HG03442 (cell line): ENCODE measurements around the gene ASB10.

Experiments used
- ATAC-seq: cut with Tn5 transposase; IDR thresholded peaks from one replicate; pipeline ENCODE4 v1.9.1; 2021; ENCODE audit warnings: mild to moderate bottlenecking, moderate library complexity; ENCODE audit not compliant: unreplicated experiment

ASB10 gene

DNA sequence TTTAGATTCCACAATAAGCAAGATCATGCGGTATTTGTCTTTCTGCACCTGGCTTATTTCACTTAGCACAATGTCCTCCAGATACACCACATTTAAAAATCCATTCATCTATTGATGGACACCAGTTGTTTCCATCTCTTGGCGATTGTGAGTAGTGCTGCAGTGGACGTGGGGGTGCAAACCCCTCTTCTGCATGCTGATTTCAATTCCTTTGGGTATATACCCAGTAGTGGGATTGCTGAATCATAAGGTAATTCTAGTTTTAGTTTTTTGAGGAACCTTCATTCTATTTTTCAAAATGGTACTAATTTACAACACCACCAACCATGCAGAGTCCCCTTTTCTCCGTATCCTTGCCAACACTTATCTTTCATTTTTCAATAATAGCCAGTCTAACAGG, 2.0 kb upstream of the ASB10 start:
- no peak for ATAC-seq

DNA sequence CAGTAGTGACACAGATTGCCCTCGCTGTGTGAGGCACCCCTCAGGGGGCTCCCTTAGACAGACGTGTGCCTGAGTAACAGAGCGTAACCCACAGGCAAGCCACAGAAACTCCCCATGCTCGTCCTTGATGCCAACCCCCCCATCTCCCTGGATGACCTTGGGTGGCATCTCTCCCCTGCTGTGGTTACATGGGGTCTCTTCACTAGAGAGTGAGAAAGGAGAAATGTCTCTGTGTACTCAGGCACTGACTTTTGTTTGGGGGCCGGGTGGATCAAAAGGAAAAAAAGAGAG, 1.1 kb upstream of the ASB10 start:
- no peak for ATAC-seq

DNA sequence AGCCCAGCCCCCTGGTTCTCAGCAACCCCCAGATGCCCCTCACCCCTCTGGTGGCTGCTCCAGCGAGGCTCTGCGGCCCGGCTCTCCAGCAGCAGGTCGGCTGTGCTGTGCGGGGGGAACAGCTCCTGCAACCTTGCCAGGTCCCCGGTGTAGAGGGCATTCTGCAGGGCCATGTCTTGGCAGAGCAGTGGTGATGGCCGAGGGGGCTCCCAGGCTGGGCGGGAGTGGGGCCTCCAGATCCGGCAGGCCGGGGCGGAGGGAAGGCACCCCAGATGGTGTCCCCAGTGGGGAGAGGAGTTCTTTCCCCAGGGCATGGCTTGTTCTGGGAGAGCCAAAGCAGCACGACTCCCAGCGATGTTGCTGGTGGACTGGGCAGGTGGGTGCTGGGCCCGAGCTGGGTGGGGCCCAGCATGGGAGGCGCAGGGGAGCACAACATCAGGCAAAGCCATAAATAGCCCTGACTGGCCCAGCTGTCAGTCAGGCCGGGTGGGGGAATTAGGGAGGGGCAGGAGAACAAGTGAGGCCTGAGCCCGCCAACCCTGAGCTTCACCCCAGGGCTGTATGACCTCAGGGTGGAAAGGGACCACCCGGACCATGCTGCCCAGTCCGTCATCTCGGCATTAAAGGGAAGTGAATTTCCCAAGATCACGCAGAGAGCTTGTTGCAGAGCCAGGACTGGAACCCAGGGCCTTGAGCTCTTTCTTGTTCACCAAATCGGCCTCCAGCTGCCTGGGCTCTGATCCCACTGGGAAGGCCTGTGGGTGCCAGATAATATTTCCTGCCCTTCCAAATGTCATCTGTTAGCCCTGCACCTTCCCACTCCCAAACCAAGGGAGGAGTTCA, 580 bp upstream of the ASB10 start:
- ATAC-seq: no peak

DNA sequence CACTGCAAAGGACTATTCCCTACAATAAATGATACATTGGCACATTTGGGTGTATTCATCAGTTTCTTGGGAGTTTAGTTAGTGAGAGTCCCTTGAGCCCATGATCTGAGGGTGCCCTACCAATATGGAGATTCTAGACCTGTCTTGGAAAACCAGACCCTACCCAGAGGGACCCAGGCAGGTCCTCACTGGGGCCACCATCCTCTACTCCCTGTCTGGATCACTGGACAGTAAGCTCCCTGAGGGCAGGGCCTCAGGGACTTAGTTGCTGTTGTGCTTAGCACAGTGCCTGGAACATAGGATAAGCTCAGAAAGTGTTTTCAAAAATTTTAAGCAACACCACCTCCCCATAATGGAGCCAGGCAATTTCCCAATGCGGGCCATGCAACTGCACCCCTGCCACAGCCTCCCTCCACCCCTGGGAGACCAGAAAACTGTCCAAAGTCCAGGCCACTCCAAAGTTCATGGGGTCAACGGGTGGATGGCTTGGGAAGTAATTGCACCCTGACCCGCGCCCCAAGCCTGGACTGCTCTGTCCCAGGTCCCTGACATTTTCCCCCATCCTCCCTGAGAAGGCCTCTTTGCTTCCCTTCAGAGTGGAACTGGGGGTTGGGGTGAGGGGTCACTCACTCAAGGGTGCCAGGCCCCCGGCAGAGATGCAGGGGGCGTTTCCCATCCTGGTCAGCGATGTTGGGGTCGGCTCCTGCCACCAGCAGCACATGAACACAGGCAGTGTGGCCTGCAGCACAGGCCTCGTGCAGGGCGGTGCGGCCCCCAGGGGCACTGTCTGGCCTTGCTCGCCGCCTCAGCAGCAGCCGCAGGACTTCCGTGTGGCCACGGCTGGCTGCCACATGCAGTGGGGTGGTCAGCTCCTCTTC, 1.0 kb downstream of the ASB10 start:
- no peak for ATAC-seq

DNA sequence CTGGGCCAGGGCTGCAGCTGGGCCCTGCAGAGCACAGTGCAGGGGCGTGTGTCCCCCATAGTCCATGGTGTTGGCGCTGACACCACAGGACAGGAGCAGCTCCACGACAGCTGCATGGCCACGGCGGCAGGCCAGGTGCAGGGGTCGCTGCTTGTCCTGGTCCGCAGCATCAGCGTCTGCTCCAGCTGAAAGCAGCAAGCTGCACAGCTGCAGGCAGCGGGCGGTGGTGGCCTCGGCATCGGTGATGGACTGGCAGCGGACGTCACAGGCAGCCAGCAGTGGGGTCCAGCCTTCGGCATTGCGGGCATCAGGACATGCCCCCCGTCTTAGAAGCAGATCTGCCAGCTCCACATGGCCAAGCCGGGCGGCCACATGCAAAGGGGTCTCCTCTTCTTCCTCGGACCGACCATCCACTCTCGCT, 6.0 kb downstream of the ASB10 start:
- no peak for ATAC-seq

DNA sequence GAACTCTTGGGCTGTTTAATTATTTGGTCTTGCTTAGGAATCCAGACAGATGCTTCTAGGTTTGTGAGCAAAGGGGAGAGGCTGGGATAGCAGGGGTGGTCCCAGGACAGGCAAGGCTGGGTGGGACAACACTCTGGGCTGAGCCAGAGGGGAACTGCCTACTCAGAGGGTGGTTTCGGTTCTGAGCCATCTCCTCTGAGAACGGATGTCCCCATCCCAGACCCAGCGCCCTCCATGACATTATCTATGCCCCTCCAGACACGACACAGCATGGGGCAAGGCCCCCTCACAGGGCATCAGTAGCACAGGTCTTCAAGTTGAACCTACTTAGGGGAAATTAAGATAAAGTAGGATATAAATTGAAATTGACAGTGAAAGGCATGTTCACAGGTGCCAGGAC, 7.1 kb downstream of the ASB10 start:
- no peak for ATAC-seq

DNA sequence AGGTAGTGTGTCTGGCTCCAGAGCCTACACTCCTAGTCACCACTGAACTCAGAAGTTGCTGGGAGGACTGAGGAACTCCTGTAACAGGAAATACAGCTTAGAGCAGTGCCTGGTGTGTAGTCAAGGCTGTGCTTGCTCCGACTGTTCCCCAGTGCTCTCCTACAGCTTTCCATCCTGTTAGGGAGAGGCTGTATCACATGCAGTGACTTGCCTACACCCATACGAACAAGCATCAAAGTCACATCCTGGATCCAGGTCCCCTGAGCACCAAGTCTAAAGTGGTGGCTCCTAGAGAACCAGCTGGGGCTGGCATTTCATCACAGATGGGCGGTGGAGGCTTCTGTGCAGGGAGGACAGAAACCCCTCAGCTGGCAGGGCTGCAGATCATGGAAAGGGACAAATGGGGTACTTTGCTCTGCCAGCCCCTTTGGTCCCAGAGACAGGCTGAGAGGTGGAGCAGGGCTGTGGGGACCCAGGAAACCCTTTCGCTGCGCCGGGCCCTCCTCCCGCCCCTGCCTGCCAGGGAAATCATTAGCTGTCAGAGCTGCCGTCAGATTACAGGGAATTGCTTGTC, 7.7 kb downstream of the ASB10 start:
- ATAC-seq: no peak

DNA sequence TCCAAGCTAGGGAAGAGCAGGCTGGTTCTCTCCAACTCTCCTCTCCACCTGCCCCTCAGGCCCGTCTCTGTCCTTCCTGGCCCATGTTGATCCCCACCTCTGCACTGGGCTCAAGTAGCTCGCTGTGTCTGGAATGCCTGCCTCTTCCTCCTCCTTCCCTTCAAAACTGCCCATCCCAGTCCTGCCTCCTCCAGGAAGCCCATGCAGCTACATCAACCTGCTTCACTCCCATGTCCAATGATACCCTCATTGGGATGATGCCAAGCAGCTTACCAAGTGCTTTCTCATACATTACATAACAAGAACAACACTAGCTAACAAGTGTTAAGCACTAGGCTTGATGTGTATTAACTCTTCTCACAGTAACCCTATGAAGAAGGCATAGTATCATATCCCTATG, 8.2 kb downstream of the ASB10 start:
- ATAC-seq: no peak

DNA sequence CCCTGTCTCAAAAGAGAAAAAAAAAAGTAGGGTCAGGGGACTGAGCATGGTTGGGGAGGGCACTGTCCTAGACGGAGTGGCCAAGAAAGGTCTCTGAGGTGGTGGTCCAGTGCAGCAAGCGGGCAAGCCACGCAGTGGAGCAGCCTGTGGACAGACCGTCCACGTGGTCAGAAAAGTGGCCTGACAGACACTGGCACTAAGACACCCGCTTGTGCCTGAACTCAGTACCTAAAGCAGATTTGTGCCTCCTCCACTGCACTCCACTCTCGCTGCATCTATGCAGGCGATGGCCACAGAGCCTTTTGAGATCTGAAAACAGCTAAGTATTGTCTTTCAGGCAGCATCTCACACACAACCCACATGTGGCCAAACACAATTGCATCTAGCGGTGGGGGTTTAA, 8.8 kb downstream of the ASB10 start:
- no peak for ATAC-seq

DNA sequence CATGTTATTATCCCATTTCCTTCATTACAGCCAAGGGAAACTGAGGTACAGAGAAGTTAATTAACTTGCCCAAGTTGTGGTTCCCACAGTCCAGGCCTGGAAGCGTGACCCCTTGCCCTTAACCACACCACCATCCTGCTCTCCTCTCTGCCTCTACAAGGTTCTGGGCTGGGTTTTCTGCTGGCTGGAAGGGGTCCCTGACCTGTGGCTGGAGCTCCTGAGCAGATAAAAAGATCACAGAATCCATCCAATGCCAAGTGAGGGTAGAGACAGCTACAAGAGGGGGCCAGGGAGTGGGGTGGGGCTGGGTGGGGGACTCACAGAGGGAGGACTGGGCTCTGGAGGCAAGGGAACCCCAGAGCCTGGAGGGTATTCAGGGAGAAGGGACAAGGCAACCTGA, 9.7 kb downstream of the ASB10 start:
- ATAC-seq: no peak

DNA sequence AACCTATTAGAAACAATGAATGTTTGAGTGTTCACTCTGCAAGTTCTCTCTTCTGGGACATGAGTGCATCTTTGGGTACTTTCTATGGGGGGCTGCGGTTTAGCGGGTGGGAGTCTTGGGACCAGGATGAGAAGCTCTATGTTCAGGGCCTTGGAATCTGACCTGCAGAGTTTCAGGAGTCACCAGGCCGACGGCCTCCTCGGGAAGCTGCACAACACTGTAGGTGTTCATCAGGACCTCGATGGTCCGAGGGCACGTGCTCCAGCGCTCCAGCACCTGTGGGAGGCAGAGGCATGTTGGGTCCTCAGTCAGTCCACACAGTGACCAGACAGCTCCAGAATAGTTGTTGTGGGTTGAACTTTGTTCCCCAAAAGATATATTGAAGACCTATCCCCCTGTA, 10.6 kb downstream of the ASB10 start:
- no peak for ATAC-seq

DNA sequence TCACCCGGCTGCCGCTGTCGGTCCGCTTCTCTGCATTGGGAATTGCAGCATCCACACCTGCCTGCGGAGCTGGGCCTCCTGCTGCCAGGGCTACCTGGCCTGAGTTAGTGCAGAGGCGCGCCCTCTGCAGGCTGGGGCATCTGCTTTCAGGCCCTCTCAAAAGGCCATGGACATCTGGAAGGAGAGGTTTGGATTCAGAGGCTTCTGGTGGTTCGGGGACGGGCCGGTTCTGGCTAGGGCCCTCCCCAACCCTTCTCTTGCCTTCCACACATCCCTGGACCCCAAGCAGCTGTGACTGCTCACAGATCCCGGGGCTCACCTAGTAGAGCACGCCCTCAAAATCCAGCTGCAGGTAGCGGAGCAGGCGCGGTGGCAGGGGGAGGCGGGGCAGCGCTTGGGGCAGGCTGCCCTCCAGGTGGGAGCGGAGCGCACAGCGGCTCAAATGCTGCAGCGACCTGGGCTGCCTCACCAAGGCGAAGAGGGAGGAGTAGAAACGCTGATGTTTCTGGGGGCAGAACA, 11.2 kb downstream of the ASB10 start:
- ATAC-seq: no peak

DNA sequence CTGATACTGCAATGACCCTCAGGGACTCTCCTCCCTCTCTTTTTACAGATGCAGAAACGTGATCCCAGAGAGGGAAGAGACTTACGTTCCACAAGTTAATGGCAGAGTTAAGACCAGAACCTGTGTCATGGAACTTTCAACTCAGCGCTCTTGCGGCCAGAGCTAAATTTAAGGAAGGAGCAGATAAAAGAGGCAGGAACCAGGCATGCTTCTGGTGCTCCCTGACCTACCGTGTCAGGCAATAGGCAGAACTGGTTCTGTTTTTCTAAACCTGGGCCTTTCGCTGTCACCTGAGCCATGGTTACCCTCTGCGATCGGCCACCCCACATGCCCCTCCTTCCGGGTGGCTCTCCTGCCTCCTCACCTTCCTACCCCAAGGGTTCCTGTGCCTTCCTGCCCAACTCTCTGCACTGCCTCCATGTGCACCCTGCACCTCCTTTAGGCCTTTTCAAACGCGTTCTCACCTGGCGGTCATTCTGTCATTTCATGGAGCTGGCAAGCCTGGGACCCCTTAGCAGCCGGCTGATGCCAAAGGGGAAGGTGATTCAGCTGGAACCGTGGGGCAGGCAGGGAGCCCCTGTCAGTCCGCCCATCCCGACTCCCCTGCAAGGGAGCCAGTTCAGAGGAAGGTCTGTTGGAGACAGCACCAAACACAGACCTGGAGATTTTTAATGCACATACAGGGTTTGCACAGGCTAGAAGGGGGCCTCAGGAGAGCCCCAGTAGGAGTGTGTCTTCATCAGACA, 11.8 kb downstream of the ASB10 start:
- ATAC-seq: no peak

DNA sequence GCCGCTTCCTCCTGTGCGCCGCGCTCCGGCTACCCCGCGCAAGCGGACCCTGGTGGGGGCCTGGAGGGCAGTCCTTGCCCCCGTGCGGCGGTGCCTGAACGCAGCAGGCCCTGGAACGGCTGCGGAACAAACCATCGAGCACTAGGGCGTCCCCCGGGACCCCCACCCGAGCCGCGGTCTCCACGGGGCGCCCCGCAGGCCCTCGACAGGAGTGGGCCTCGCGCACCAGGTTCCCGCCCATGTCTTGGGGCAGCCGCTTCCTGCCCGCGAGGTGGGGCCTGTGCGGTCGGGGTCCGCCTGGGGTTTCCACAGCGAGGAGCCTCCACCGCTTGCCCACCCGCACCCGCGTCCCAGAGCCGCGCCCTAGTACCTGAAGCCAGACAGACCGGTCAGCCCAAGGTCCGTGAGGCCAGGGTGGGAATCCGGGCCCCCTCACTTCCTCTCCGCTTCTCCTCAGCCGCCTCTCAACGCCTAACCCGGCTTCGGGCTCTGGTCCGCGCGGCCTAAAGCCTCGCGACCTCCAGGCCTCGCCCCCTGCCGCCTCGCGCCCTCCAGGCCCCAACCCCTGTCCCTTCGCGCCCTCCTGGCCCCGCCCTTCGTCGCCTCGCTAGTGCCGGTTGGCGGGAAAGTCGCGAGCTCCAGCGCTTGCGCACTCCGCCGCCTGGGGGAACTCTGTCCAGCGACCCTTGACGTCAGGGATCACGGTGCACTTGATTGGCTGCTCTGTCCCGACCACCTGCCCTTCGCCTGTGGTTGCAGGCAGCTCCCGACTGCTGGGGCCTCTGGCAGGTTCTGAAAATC, 12.6 kb downstream of the ASB10 start:
- no peak for ATAC-seq

DNA sequence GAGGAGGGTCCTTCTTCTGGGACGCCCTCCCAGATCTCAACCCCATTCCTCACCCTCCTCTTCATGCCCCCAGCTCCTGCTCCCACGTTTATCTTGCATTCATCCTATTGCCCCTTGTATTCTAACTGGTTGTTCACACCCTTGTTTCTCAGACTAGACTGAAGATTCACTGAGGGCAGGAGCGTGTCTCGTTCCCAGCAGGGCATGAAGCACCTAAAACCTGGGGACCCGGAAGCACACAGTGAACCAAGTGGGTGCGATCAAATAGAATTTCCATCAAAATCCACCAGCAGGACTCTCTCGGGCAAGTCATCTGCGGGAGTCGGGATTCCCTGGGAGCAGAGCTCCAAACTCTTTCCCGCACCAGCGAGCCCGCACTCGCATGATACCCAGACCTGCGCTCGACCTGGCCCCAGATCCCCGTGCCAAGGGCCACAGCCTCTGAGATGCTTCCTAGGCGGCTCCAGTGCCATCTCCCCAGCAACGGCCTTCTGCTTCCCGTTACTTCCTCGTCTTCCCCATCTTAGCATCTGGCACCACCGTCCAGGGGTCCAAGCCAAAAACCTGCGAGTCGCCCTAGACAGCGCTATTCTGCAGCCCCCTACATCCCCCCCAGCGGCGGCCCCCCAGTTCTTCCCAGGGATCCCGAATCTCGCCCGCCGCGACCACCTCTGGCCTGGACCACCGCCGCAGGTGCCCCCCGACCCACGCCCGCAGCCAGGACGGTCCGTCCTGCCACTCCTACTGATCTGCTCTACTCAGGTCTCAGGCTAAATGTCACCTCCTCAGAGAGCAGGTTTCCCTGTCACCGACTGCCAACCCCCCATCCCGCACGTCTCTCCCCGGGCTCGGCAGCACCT, 13.4 kb downstream of the ASB10 start:
- no peak for ATAC-seq

DNA sequence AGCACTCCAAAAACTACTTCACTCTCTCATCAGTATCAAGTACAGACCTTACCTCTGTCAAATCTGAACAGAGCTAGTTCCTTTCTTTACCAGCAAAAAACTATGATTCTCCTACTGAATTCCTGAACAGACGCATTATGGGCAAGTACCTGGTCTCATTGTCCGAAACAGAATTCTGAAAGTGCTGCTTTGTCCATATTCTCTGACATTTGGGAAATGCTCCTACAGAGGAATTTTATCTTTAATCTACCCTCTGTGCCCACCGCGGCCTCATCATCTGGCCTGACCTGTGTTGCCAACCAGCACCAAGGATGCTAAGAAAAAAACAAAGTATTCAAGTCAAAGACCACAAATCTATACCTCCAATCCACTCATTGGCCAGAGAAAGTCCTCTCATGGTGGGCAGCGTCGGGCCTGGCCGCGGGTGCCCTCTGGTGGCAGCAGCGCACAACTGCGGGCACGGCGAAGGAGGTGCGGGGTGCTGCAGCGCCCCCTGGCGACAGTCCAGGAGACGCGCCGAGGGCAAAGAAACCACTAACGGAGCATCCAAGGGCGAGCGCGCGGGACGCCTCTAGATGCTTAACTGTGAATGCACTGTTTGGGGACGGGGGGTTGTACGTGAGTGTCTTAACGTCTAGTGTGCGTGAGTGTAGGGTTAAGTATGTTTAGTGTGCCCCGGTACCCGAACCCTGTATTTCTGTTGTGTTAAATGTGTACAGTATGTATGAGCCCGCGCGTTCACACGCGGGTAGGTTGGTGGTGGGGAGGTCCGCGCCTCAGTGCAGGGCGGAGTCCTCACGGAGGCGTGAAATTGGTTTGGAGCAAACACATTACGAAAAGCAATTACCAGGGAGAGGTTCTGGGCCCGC, 14.5 kb downstream of the ASB10 start:
- peak; percentile 69 for ATAC-seq

DNA sequence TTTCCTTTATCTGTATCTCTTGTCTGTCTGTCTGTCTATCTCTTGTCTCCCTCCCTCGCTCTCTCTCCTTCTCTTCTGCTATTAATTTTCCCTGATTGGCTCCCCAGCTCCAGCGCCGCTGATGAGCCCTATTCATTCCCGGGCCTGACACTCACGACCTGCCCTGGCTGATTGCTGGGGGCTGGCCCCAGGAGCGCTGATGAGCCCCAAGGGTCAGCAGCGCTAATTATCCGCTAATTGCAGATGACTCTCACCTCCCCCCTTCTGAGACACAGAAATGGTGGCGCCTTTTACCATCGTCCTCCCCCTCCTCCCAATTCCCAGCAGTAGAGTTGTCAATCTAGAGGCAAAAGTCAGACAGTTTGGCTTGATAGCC, 18.3 kb downstream of the ASB10 start:
- ATAC-seq: no peak

DNA sequence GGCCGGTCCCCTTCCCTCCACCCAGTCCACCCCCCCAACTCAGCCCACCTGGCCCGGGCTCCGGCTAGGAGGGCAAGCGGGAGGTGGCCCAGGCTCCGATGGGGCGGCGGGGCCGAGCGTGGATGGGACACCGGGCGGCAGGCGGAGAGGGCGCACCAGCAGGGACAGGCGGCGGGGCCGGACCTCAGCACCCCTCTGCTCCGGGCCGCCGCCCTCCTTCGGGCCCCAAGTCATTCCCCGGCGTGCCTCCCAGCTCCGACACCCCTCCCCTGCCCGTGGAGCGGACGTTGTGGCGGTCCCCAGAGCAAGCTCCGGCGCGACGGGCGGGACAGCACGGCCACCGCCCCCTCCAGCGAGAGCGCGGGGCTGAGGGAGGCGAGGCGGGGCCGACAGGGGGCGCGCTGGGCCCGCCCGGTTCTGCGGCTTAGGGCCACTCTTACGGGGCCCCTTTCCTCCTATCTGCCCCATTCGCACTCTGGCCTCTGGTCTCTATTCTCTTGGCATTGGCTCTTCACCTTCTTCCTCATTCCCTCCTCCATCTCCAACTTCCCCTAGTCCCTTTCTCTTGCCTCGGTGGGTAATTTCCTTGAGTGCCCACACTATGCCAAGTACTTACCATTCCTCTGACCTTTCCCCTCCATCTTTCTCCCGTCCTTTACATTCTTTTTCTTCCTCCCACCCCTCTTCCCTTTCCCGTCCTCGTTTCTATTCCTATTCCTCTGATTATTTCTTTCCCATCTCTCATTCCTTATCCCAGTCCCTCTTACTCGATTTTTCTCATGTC, 18.9 kb downstream of the ASB10 start:
- peak; percentile 56 for ATAC-seq
